NB4 (cell line): Measurements from ENCODE around the gene PPP1R9B.

Experiments
- CTCF ChIP-seq: IDR thresholded peaks from one replicate; pipeline ENCODE4 v1.5.1; 2012; ENCODE audit warnings: low read depth, low read length
- POLR2A ChIP-seq: IDR thresholded peaks from 2 replicates; pipeline ENCODE4 v1.6.1; 2011; ENCODE audit warnings: mild to moderate bottlenecking; ENCODE audit not compliant: insufficient read length; ENCODE audit errors: extremely low read depth

- no peak for TF ChIP-seq CTCF
- no peak for TF ChIP-seq POLR2A
Observed at GRCh38 chr17:50173335-50173941, 23.0 kb upstream of the PPP1R9B start.
